Measurements from ENCODE around the gene NRIP2. TPM values are rescaled to one million over a fixed set of nuclear protein-coding genes. Genes with fewer than 3 reads are reported as not detected.
"Not testable (repeated sequence)": the region's sequence is repeated elsewhere in the genome, so short reads cannot be mapped to it uniquely, and the experiment has no call there.

Gene NRIP2, protein sequence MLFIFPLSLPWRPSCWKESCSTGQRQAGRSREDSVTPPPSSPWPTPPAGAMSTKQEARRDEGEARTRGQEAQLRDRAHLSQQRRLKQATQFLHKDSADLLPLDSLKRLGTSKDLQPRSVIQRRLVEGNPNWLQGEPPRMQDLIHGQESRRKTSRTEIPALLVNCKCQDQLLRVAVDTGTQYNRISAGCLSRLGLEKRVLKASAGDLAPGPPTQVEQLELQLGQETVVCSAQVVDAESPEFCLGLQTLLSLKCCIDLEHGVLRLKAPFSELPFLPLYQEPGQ
- not detected for total RNA-seq

DNA sequence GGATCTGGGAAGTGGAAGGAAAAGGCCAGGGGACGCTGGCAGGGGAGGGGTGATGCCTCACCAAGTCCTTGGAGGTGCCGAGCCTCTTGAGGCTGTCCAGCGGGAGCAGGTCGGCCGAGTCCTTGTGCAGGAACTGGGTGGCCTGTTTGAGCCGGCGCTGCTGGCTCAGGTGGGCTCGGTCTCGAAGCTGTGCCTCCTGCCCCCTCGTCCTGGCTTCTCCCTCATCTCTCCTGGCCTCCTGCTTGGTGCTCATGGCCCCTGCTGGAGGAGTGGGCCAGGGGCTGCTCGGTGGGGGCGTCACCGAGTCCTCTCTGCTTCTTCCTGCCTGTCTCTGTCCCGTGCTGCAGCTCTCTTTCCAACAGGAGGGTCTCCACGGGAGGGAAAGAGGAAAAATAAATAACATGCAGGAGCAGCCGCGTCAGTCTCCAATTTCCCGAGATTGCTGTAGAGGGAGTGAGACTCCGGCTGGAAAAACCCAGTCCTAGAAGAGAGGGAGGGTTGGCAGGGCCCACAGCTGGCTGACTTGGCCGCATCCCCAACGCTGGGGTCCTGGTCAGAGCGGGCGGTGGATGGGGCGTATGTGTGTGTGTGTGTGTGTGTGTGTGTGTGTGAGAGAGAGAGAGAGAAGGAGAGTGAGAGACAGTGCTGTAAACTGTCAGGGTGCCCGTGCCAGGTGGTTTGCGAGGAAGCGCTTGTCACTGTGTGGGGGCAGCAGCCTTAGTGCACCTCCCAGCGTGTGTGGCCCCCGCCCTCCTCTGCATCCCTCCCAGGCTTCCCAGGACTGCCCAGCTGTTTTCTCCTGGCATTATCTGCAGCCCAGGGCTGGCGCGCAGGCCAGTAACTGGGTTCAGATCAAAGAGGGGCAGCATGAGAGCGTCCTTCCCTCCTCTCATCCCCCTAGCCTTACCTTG lies at the start of gene NRIP2:
Gene NRIP2 (minus strand): TSS at position 455 of the 911 bp plus-strand sequence. CDS start 52 bp downstream, at position 403.
- no peaks in the 10 kb centered on the region for H3K9me3 ChIP-seq (ENCODE audit: low read depth, low read length)
- H3K4me1 ChIP-seq (ENCODE audit: insufficient read depth, low read length) = no peaks in the 10 kb centered on the region
- H3K27me3 ChIP-seq (ENCODE audit: insufficient read depth, low read length) = no peaks in the 10 kb centered on the region
- H3K4me3 ChIP-seq (ENCODE audit: low read length) = no peak within 1 kb of the TSS

DNA sequence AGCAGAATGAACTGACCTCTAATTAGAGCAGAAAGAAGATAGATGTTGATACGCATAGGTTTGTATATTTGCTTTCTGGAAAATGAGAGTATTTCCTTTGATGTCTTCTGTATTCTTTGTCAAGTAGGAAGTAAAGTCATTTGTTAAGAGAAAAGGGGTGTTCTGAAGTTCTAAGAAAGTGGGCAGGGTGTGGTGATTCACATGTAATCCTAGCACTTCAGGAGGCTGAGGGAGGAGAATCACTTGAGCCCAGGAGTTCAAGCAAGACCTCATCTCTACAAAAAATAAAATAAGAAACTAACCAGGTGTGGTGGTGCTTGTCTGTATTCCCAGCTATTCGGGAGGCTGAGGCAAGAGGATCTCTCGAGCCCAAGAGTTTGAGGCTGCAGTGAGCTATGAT lies 45.0 kb upstream of the NRIP2 start:
- Histone ChIP-seq H3K27me3 (ENCODE audit: insufficient read depth, low read length) (no peaks in the 10 kb centered on the region), H3K9me3 (ENCODE audit: low read depth, low read length) (no peaks in the 10 kb centered on the region), H3K4me1 (ENCODE audit: insufficient read depth, low read length) (peaks cover 34% of the 10 kb centered on the region), H3K4me3 (ENCODE audit: low read length) (no peak overlapping the region)

DNA sequence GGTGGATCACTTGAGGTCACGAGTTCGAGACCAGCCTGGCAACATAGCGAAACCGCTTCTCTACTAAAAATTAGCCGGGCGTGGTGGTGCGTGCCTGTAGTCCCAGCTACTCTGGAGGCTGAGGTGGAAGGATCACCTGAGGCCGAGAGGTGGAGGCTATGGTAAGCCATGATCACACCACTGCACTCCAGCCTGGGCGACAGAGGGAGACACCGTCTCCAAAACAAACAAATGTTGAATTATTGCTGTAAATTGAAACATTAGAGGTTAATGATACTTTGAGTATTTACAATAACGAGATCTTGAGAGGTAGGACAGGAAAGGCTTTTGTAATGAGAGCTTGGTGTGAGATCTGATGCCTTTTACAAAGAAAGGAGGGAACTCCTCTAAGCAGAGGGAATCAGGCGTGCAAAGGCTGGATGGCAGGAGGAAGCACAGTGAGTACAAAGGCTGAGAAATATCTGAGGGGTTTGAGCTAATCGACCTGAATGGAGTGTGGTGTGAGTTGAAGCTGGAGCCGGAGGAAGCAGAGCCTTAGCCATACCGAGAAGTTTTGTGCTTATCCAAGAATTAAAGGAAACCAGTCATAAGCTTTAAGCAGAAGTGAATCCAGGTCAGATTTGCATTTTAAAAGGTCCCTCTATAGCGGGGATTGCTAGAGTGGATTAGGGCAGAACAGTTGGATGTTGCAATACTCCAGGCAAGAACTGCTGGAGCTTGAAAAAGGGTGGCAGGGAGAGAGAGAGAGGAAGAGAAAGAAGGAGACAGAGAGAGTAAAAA lies 43.3 kb upstream of the NRIP2 start:
- Histone ChIP-seq H3K4me3 (ENCODE audit: low read length) (peak overlapping the region; percentile 97), H3K9me3 (ENCODE audit: low read depth, low read length) (no peaks in the 10 kb centered on the region)

GRCh38 chr12:2877047-2877952 lies 42.5 kb upstream of the NRIP2 start, which contains the start of the genes FOXM1 and RHNO1:
TSS of gene FOXM1 (minus strand) at chr12:2877174. CDS start at chr12:2874478, 2,696 bp downstream.
TSS of gene RHNO1 (plus strand) at chr12:2877223. CDS start at chr12:2885367, 8,144 bp downstream.
- H3K4me1 ChIP-seq (ENCODE audit: insufficient read depth, low read length) = peaks cover 34% of the 10 kb centered on the region
- peak within 1 kb of the TSS; percentile 97 for H3K4me3 ChIP-seq (ENCODE audit: low read length)
- no peaks in the 10 kb centered on the region for H3K27me3 ChIP-seq (ENCODE audit: insufficient read depth, low read length)
- H3K9me3 ChIP-seq (ENCODE audit: low read depth, low read length) = no peaks in the 10 kb centered on the region

More for the DNA sequence above, 43.3 kb upstream of the NRIP2 start:
- Histone ChIP-seq H3K4me1 (ENCODE audit: insufficient read depth, low read length) (peaks cover 34% of the 10 kb centered on the region), H3K27me3 (ENCODE audit: insufficient read depth, low read length) (no peaks in the 10 kb centered on the region)

DNA sequence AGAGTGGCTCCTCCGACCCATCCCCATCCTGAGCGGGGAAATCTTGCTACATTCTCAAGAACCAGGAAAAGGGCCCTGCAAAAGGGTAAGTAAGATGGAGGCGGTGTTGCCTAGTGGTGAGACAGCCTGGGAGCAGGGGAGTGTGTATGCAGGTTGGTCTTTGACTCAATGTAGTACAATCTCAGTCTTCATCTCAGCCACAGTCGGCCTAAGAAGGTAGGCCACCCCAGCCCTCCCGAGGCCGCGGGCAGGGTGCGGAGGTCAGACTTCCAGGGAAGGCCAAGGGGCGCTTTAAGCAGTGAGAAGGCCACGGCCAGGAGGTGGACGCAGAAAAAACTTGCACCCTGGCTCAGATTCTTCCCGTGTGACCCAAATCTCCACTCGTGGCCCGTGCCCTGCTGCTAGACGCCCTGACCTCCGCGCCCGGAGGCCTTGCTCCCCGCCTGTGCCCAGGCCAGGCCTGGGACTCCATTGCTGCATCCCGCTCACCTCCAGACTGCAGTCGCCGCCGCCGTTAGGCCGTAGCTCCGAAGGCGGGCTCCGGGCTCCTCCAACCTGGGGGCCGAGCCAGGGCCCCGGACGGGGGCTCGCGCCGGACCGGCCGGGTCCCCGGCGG lies 41.7 kb upstream of the NRIP2 start:
- Histone ChIP-seq H3K4me1 (ENCODE audit: insufficient read depth, low read length) (peaks cover 34% of the 10 kb centered on the region), H3K9me3 (ENCODE audit: low read depth, low read length) (no peaks in the 10 kb centered on the region), H3K27me3 (ENCODE audit: insufficient read depth, low read length) (no peaks in the 10 kb centered on the region), H3K4me3 (ENCODE audit: low read length) (peak overlapping the region; percentile 97)

GRCh38 chr12:2868986-2869632 lies 34.3 kb upstream of the NRIP2 start:
- not testable (repeated sequence) for H3K4me3 ChIP-seq (ENCODE audit: low read length); H3K4me1 ChIP-seq (ENCODE audit: insufficient read depth, low read length); H3K27me3 ChIP-seq (ENCODE audit: insufficient read depth, low read length); H3K9me3 ChIP-seq (ENCODE audit: low read depth, low read length)

GRCh38 chr12:2864198-2864597 lies 29.4 kb upstream of the NRIP2 start:
- H3K4me3 ChIP-seq (ENCODE audit: low read length) = no peak overlapping the region
- no peaks in the 10 kb centered on the region for H3K9me3 ChIP-seq (ENCODE audit: low read depth, low read length)
- H3K4me1 ChIP-seq (ENCODE audit: insufficient read depth, low read length) = no peaks in the 10 kb centered on the region
- no peaks in the 10 kb centered on the region for H3K27me3 ChIP-seq (ENCODE audit: insufficient read depth, low read length)

DNA sequence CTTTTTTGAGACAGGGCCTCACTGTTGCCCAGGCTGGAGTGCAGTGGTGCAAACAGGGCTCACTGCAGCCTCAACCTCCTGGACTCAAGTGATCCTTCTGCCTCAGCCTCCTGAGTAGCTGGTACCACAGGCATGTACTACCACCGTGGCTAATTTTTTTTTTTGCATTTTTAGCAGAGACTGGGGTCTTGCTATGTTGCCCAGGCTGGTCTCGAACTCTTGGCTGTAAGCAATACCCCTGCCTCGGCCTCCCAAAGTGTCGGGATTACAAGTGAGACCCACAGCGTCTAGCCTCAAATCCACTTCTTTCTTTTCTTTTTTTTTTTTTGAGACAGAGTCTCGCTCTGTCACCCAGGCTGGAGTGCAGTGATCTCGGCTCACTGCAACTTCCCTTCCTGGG lies 28.6 kb upstream of the NRIP2 start:
- not testable (repeated sequence) for H3K27me3 ChIP-seq (ENCODE audit: insufficient read depth, low read length); H3K9me3 ChIP-seq (ENCODE audit: low read depth, low read length); H3K4me1 ChIP-seq (ENCODE audit: insufficient read depth, low read length); H3K4me3 ChIP-seq (ENCODE audit: low read length)

- Histone ChIP-seq H3K4me1 (ENCODE audit: insufficient read depth, low read length) (no peaks in the 10 kb centered on the region), H3K9me3 (ENCODE audit: low read depth, low read length) (no peaks in the 10 kb centered on the region), H3K27me3 (ENCODE audit: insufficient read depth, low read length) (no peaks in the 10 kb centered on the region), H3K4me3 (ENCODE audit: low read length) (no peak overlapping the region)
Observed at GRCh38 chr12:2862876-2863275, 28.0 kb upstream of the NRIP2 start.

DNA sequence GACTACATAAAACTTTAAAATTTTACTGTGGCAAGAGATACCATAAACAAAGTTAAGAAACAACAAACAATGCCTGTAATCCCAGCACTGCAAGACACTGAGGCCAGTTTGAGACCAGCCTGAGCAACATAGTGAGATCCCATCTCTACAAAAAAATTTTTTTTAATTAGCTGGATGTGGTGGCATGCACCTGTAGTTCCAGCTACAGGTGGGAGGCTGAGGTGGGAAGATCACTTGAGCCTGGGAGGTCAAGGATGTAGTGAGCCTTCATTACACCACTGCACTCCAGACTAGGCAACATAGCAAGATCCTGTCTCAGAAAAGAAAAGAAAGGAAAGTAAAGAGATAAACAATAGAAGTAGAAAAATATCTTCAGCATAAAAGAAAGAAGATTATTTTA lies 25.3 kb upstream of the NRIP2 start:
- Histone ChIP-seq H3K4me3 (ENCODE audit: low read length) (no peak overlapping the region), H3K9me3 (ENCODE audit: low read depth, low read length) (no peaks in the 10 kb centered on the region), H3K4me1 (ENCODE audit: insufficient read depth, low read length) (no peaks in the 10 kb centered on the region), H3K27me3 (ENCODE audit: insufficient read depth, low read length) (no peaks in the 10 kb centered on the region)

DNA sequence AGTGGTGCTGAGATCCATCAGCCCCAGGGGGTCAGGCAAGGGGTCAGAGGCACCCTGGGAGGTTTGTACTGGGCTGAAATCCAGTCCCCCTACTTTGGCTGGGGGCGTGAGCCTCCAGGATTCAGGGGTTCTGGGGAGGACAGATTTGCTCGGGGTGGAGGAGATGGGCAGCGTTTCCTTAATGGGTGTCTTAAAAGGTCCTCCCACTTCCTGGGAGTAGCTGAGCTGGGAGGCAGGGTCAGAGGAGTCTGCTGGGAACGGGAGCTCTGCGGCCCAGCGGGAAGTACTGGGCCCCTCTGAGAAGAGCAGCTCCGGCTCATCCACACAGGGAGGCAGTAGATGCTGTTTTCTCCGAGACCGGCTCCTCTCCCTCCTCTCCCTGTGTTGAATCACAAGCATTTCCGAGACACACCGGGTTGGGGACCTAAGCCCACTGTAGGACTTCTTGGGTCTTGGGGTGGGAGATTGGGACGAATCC lies 24.1 kb upstream of the NRIP2 start:
- Histone ChIP-seq H3K27me3 (ENCODE audit: insufficient read depth, low read length) (no peaks in the 10 kb centered on the region), H3K4me1 (ENCODE audit: insufficient read depth, low read length) (no peaks in the 10 kb centered on the region), H3K4me3 (ENCODE audit: low read length) (no peak overlapping the region), H3K9me3 (ENCODE audit: low read depth, low read length) (no peaks in the 10 kb centered on the region)

DNA sequence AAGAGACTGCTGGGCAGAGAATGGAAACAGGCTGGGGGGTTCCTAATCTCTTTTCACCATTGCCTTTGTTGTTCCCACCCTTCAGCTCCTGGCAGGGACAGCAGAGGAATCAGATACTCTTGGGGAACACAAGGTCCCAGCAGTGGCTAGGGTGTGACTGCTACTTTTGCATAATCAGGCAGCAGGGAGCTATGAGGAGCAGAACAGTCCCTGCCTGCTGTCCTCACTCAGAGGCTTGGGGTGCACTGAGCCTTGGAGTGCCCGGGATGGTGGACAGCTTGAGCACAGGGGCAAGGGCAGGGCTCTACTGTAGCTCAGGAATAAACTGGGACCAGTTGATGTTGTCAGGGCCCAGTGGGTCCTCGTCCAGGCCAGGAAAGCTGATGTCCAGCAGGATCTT lies 23.5 kb upstream of the NRIP2 start:
- no peaks in the 10 kb centered on the region for H3K4me1 ChIP-seq (ENCODE audit: insufficient read depth, low read length)
- no peaks in the 10 kb centered on the region for H3K27me3 ChIP-seq (ENCODE audit: insufficient read depth, low read length)
- H3K9me3 ChIP-seq (ENCODE audit: low read depth, low read length) = no peaks in the 10 kb centered on the region
- H3K4me3 ChIP-seq (ENCODE audit: low read length) = no peak overlapping the region

DNA sequence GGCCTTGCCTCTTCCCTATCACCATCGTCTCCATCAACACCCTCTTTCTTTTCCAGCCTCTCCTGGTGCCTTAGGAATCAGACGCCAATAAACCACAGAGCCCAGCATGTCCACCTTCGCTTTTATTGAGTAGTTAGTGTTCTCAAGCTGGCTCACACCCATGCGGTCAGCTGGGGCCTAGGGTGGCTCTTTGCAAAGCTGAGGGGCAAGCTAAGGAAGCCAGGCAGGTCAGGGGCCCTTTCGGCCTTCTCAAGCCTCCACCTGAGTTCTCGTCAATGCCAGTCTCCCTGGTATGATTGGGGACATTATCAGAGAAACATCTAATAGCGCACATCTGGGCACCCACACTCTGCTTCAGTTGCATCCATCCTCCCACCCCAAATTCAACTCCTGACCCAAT lies 22.7 kb upstream of the NRIP2 start:
- Histone ChIP-seq H3K27me3 (ENCODE audit: insufficient read depth, low read length) (no peaks in the 10 kb centered on the region), H3K4me3 (ENCODE audit: low read length) (no peak overlapping the region)

More for the DNA sequence above, 22.7 kb upstream of the NRIP2 start:
- Histone ChIP-seq H3K4me1 (ENCODE audit: insufficient read depth, low read length) (no peaks in the 10 kb centered on the region), H3K9me3 (ENCODE audit: low read depth, low read length) (no peaks in the 10 kb centered on the region)

Data from mononuclear cell (primary cell).